Activated T-helper 1 cell treated with anti-CD3 and anti-CD28 coated beads, Interleukin-2, amount 50 U/mL, for 16 hours (primary cell): ENCODE results near the gene DDX43.
"Not testable (repeated sequence)": the region's sequence is repeated elsewhere in the genome, so short reads cannot be mapped to it uniquely, and the experiment has no call there.

Source experiments
- DNase-seq, 2 donors: peaks; one replicate each; pipeline ENCODE4 v3.0.0-alpha.2; 2020; ENCODE audit warnings: low read depth in 1 of 2, low spot score in 1 of 2

DDX43 gene

GRCh38 chr6:73394577-73395354 lies at the start of gene DDX43:
DDX43 (plus strand) TSS chr6:73394828; CDS start chr6:73394906, 78 bp downstream.
- DNase-seq = no peak

DNA sequence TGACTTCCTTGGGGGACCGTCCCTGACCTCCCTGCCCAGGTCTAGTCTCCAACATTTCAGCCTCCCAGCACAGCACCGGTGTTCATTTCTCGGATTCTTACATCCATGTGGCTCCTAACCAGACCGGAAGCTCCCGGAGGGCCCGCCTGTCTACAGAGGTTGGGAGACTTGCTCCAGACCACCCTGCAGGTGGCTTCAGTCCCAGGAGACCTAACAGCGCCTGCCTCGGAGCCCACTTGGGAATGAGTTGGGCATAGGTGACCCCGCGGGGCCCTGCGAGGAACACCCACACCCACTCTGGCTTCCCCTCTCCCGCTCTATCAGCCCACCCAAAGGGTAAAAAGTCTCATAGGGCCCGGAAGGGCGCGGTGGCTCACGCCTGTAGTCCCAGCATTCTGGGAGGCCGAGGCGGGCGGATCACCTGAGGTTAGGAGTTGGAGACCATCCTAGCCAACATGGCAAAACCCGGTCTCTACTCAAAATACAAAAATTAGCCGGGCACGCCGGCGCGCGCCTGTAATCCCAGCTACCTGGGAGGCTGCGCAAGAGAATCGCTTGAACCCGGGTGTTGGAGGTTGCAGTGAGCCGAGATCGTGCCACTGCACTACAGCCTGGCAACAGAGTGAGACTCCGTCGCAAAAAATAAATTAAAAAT lies 46.0 kb upstream of the DDX43 start:
- DNase-seq = no peak

DNA sequence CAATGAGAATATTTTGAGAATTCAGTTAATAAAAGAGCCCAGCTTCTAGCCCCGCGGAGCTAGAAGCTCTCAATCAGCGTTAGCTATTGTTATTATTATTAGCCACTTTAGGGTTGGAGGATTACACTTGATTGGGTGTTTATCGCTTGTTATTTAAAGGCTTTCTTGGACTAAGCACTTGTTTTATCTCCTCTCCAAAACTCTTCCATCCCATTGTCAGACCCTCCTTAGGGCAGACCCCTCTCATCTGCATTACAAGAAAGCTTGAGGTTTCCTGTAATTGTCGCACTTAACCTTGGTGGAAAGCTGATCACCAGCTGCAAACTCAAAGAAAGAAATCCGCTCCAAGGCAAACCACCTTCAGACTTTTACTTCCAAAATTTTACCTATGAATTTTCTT lies 45.3 kb upstream of the DDX43 start:
- DNase-seq = no peak

DNA sequence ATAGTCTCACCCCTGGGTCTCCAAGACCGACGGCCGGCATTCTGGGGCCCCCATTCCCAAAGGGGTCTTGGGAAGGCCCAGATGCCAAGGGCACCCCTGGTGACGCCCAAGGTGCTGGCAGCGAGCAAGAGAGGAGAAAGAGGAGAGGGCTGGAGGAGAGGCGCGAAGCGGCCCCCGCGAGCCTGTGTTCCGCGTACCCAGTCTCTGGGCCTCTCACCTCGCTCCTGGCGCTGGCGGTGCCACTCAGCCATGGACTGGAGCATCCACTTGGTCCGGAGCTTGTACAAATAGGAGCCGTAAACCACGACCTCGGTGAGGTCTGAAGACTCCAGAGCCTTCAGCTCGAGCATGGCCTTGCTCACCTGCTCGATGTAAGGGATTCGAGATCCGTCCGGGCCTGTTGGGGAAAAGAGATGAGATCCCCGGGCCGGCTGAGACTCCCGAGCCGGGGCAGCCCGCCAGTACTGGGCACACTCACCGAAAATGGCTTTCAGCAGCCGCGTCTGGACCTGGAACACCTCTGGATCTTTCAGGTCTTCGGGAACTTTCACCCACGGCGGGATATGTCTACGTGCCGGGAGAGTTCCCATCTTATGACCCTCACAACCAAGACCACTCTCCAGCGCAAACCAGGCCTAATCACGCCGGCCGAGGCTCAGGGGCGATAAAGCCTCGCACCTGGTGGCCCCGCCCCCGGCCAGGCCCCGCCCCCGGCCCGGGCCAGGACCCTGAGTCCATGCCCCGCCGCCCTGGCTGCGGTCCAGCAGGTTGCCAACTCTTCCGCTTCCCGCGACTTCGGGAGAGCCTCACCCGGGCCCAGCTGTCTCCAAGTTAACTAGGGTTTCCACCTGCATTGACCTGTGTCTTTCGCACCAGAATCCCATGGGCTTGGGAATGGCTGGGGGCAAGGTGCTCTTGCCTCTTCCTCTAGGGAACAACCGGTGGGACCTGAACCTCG lies 40.7 kb upstream of the DDX43 start, which contains the start of gene DPPA5:
TSS of gene DPPA5 (minus strand) at position 641 of the 958 bp plus-strand sequence. CDS start at position 590, 51 bp downstream.
- no peak for DNase-seq

- no peak for DNase-seq
These were observed 32.3 kb upstream of the DDX43 start, which contains the start of gene KHDC3L for GRCh38 chr6:73362358-73362757. KHDC3L (plus strand) TSS chr6:73362658; CDS start chr6:73362730, 72 bp downstream.

- DNase-seq = no peak
These were observed 31.6 kb upstream of the DDX43 start for GRCh38 chr6:73362869-73363536.

- DNase-seq = no peak
These were observed 31.1 kb upstream of the DDX43 start for GRCh38 chr6:73363537-73363875.

DNA sequence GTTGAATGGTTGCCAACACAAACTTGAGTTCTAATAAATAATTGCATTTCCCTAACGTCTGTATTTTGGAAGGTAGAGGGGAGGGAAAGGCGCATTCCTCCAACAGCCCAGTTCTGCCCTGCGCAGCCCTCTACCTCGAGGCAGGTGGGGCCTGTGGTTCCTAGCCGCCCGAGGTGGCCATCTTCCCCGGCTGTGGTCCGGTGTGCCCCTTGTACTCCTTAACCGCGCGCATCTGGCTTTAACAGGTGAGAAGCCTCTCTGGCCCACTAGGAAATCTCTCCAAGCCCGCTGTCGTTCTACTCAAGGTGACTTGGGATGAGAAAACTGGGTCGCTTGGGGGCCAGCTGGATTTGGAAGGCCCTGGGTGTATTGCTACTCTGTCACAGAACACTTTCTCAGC lies 30.5 kb upstream of the DDX43 start:
- DNase-seq = no peak

DNA sequence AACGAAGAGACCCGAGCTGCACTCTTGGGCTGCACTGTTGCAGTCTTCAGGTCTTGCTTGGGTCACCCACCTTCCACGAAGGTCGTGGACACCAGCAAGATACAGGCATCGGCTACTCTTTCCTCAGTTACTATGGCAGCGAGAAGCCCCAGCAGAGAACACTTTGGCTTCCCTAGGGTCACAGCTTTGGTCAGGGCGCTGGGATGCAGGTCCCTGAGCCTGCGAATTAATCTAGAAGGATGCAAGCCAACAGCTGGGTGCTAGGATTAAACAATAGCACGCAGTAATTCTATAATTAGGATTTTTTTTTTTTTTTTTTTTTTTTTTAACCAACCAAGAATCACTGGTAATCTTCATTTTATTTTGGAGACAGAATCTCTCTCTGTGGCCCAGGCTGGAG lies 30.1 kb upstream of the DDX43 start:
- DNase-seq = no peak

GRCh38 chr6:73367761-73368355 lies 26.8 kb upstream of the DDX43 start:
- no peak for DNase-seq

GRCh38 chr6:73368675-73369074 lies 26.0 kb upstream of the DDX43 start:
- no peak for DNase-seq

GRCh38 chr6:73369157-73369556 lies 25.5 kb upstream of the DDX43 start:
- DNase-seq = no peak

DNA sequence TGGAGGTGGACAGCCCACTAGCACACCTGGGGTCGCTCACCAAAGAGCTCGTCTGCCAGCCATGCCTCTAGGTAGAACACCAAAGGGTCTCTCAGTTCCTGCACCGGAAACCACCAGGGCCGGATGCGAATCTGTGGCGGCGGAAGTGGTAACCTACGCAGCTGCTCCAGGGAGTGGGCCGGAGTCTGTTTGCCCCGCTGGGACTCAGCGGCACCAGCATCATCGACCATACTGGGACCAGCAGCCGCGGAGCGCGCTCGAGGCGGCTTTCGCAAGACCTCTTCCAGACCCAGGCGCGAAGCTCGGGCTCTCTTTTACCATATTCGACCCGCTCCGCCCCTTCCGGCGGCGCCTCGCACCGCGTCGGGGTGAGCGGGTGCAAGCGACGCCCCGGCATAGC lies 25.1 kb upstream of the DDX43 start, which contains the start of gene OOEP:
TSS of gene OOEP (minus strand) at position 335 of the 400 bp plus-strand sequence. CDS start at position 230, 105 bp downstream.
- no peak for DNase-seq

- no peak for DNase-seq
These were observed 22.6 kb upstream of the DDX43 start for GRCh38 chr6:73371984-73372383.

- no peak for DNase-seq
These were observed 22.1 kb upstream of the DDX43 start for GRCh38 chr6:73372516-73372915.

GRCh38 chr6:73375216-73375615 lies 19.4 kb upstream of the DDX43 start:
- DNase-seq = no peak

DNA sequence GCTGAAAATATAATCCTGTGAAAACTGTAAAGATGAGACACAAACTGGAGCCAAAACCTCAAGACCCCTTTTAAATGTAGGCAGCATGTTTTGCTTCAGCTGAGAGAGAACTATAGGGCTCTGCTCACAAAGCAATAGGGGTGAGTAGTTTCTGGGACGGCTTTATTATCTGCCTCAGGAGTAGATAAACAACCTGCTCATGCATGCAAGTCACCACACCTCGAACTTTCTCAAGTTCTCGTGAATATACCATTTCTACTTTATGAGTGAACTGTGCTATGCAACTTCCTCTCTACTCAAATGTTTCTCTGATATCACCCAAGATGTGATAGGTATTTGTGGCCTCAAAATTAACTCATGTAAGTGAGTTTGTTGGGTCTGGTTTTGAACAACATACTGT lies 17.4 kb upstream of the DDX43 start:
- DNase-seq = no peak

GRCh38 chr6:73381531-73381930 lies 13.1 kb upstream of the DDX43 start:
- not testable (repeated sequence) for DNase-seq

GRCh38 chr6:73382462-73383113 lies 12.0 kb upstream of the DDX43 start:
- DNase-seq = no peak

DNA sequence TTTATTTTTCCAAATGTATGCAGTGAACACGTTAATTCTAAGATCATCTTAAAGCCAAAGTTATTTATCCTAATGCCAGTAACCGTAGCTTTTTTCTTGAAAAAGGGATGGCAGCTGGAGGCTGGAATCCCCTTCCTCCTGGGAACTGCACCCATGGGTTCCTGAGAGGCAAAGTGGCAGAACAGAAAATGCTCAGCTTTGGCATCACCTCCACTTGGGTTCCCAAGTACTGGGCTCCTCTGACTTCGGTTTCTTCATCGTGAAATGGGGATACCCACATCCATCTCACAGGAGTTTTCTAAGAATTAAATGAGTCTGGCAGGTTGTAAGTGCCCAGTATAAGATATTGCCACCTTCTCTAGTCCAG lies 6.2 kb upstream of the DDX43 start:
- DNase-seq = no peak
